Breast epithelium (tissue), 4 donors: Measurements from ENCODE around the gene S100A9. TPM values are rescaled to one million over a fixed set of nuclear protein-coding genes. Genes with fewer than 3 reads are reported as not detected.

Experiments
- DNase-seq, 2 donors: peaks; one replicate each; pipeline ENCODE4 v3.0.0-alpha.2; 2019; ENCODE audit warnings: low spot score in 2 of 2
- H3K27ac ChIP-seq, 2 donors: fragments of 200-600 bp; sonication (generic) in 1 of 2; one replicate each; pipeline ENCODE4 v1.5.1; 2016 to 2019; ENCODE audit warnings: mild to moderate bottlenecking in 1 of 2
- H3K27me3 ChIP-seq, 2 donors: fragments of 200-600 bp; sonication (generic) in 1 of 2; one replicate each; pipeline versions ENCODE4 v1.5.1 to v1.6.0; 2017 to 2019; ENCODE audit warnings: control low read depth in 1 of 2, mild to moderate bottlenecking in 1 of 2
- H3K36me3 ChIP-seq: fragments of 200-600 bp; one replicate; pipeline ENCODE4 v1.5.1; 2019
- H3K4me1 ChIP-seq, 2 donors: fragments of 200-600 bp; sonication (generic); one replicate each; pipeline ENCODE4 v1.5.1; 2016 to 2019; ENCODE audit warnings: control low read depth in 1 of 2
- H3K4me3 ChIP-seq, 3 donors: fragments of 200-600 bp; sonication (generic); 1 replicate in 2 of 3; 2 replicates in 1 of 3; pipeline ENCODE4 v1.5.1; 2016 to 2019; ENCODE audit warnings: mild to moderate bottlenecking in 3 of 3, moderate library complexity in 2 of 3
- H3K9me3 ChIP-seq, 2 donors: fragments of 200-600 bp; sonication (generic) in 1 of 2; one replicate each; pipeline ENCODE4 v1.5.1; 2016 to 2019; ENCODE audit warnings: control low read depth in 1 of 2
- CTCF ChIP-seq, 3 donors: fragments of 450-650 bp; IDR thresholded peaks; one replicate each; pipeline ENCODE4 v1.5.1; 2016 to 2017; ENCODE audit warnings: antibody characterized with exemption in 3 of 3, mild to moderate bottlenecking in 3 of 3, moderate library complexity in 3 of 3
- POLR2A ChIP-seq: fragments of 450-650 bp; IDR thresholded peaks from one replicate; pipeline ENCODE4 v1.6.1; 2016; ENCODE audit warnings: antibody characterized with exemption, mild to moderate bottlenecking, moderate library complexity
- POLR2AphosphoS5 ChIP-seq, 3 donors: sonication (generic); formaldehyde crosslinking; IDR thresholded peaks; one replicate each; pipeline ENCODE4 v1.6.1; 2017; ENCODE audit warnings: antibody characterized with exemption in 3 of 3
- intact Hi-C: fragments of 100-400 bp; cut with DNase I; formaldehyde crosslinking; loops from one replicate; pipeline ENCODE4 v1.15.1; 2023; ENCODE audit warnings: low total_unique reads
- total RNA-seq, 3 donors: library from RNA; depleted of rRNA; stranded (reverse); fragments of >200 nt; gene quantifications; one replicate each; pipeline ENCODE4 v1.1.0, GENCODE V29; 2016

Gene S100A9
- total RNA-seq, 3 donors from 2014 or later, result 90.3 to 329 (median 208) TPM

DNA sequence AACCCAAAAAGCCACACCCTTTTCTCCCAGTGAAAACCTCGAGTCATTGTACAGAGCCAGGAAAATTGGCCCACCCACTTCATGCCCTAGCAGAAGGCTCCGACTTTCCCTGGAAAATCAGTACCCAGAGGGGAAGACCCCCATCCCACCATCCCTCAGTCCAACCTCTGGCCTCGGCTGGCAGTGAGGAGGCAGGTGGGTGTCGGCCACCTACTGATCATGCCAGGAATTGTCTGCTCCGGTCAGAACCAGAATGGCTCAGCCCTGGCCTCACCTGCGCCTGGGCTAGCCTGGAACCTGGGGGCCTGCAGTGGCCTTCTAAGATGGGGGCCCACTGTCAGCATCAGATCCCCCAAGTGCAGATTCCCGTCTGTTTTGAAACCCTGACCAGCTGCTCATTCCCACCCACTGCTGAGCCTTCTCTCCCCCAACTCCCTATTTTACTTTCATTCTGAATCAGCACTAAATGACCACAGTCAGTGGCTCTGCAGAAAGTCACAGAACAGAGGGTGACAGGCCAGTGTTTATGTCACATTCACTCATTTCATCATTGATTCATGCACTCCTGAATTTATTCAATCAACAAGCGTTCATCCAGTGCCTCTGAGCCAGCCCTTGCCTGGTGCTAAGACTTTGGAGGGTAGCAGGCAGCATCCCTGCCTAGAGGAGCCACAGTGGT is 3.0 kb upstream of the S100A9 start:
- intact Hi-C loops, result no loop called here
- Histone ChIP-seq H3K27ac (no peak overlapping the region), H3K4me1 (peaks cover 0 to 9% of the 10 kb centered on the region in 2 donors), H3K27me3 (no peaks in the 10 kb centered on the region), H3K4me3 (no peak overlapping the region), H3K9me3 (no peaks in the 10 kb centered on the region), H3K36me3 (no peaks in the 10 kb centered on the region)
- DNase-seq, result peak in 1 of 2 donors; percentile 10
- TF ChIP-seq CTCF (IDR thresholded peaks at IDR 0.05) (no peak), POLR2AphosphoS5 (IDR thresholded peaks at IDR 0.05) (no peak), POLR2A (no peak)

DNA sequence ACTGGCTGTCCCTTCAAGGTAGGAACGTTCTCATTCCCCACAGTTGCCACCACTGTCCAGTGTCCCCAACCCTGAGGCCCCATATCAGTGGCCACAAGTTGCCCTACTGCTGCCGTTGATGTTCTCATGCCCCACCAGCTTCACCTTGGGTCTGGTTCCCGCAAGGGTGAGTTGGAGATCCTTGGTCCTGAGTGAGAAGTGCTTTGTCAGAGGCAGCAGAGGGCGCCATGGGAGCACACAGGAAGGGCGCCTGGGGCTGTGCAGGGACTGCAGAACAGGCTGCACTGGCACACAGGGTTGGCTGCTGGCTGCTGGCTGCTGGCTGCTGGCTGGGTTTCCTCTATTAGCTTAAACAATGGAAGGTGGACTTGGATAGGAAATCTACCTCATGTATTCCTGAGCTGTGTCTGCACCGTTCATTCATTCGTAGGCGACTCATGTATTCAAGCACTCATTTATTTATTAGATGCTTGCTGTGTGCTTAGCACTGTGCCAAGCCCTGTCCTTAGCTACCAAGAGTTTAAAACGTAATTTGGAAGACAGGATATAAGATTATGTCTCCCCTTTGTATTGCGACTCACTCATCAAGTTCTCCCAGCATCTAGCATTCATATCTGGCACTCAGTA is 2.1 kb upstream of the S100A9 start:
- peak in 1 of 2 donors; percentile 65 for DNase-seq
- intact Hi-C loops, result no loop called here
- Histone ChIP-seq H3K27ac (no peak overlapping the region), H3K4me1 (peaks cover 0 to 9% of the 10 kb centered on the region in 2 donors), H3K9me3 (no peaks in the 10 kb centered on the region), H3K4me3 (no peak overlapping the region), H3K27me3 (no peaks in the 10 kb centered on the region), H3K36me3 (no peaks in the 10 kb centered on the region)
- TF ChIP-seq POLR2A (no peak), CTCF (IDR thresholded peaks at IDR 0.05) (peak; percentile 23 to 53 (median 51))

DNA sequence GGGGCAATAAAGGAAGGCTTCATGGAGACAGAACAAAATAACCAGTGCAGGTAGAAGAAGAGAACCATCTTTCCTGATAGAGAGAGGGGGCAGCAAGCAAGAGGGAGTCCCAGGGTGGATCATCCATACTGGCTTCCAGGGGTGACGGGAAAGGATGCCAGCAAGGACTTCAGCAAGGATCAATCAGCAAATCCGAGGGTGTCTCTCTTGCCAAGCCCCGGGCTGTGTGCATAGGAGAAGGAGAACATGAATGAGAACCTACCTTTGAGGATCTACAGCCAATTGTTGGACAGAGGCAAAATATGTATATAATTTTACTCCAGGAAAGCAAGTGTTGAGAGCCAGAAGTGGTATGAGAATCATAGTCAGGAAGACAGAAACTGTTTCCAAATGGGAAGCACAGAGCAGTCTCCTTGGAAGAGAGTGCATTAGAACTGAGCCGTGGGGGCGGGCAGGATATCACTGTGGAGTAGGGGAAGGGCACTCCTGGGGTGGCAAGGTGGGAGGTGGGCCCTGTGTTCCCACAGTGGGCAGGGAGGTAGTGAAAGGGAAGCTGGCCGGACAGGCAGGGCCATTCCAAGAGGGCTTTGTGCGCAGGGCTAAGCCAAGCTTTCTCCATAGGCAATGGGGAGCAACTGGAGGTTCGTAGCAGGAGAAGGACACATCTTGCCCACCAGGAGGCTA is 1.1 kb upstream of the S100A9 start:
- Histone ChIP-seq H3K27me3 (no peaks in the 10 kb centered on the region), H3K9me3 (no peaks in the 10 kb centered on the region), H3K4me1 (peaks cover 0 to 9% of the 10 kb centered on the region in 2 donors), H3K27ac (peak overlapping the region; percentile 87 to 90), H3K36me3 (no peaks in the 10 kb centered on the region), H3K4me3 (no peak overlapping the region)
- intact Hi-C loops, result no loop called here
- TF ChIP-seq POLR2A (no peak), CTCF (IDR thresholded peaks at IDR 0.05) (no peak), POLR2AphosphoS5 (IDR thresholded peaks at IDR 0.05) (no peak)
- DNase-seq, result peak in 1 of 2 donors; percentile 14

DNA sequence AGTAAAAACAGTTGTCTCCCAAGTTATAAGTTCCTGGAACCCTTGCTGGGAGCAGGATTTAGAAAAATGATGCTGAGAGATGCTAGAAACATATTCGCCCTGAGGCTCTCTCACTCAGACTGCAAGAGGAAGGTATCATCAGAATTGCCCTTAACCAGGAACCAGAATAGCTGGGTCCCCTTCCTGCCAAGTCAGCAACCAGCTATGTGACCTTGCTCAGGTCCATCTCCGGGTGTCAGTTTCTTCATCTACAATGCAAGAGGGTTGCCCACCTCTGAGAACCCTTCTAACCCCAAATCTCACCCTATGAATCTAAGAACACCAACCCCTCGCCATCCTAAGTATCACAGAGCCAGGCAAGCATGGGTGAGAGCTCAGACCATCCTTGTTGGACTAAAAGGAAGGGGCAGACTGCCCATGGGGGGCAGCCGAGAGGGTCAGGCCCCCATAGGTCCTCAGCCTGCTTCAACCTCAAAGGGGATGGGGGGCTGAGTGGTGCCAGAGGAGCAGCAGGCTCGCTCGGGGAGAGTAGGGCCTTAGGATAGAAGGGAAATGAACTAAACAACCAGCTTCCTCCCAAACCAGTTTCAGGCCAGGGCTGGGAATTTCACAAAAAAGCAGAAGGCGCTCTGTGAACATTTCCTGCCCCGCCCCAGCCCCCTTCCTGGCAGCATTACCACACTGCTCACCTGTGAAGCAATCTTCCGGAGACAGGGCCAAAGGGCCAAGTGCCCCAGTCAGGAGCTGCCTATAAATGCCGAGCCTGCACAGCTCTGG is 390 bp upstream of the S100A9 start:
- peaks cover 0 to 9% of the 10 kb centered on the region in 2 donors for H3K4me1 ChIP-seq
- intact Hi-C loops, result no loop called here
- peak overlapping the region in 1 of 3 donors; percentile 10 for H3K4me3 ChIP-seq
- no peaks in the 10 kb centered on the region for H3K36me3 ChIP-seq
- H3K27ac ChIP-seq, result peak overlapping the region; percentile 87 to 90
- H3K27me3 ChIP-seq, result no peaks in the 10 kb centered on the region
- TF ChIP-seq POLR2A (no peak), POLR2AphosphoS5 (IDR thresholded peaks at IDR 0.05) (peak; percentile 34 to 63 (median 47))
- H3K9me3 ChIP-seq, result no peaks in the 10 kb centered on the region
- peak in 1 of 2 donors; percentile 73 for DNase-seq

DNA sequence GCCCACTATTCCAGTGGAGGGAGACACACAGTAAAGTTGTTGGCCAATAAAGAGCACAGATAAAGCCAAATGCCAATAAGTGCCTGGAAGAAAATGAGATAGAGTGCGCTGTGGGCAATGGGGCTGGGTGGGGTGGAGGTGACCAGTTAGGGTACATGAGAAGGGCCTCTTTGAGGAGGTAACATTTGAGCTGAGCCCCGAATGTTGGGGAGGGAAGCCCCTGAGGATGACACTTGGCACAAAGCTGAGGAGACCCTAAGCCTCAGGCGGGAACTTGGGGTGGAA is 979 bp downstream of the S100A9 start:
- no peaks in the 10 kb centered on the region for H3K36me3 ChIP-seq
- TF ChIP-seq POLR2AphosphoS5 (IDR thresholded peaks at IDR 0.05), result no peak
- no peak for TF ChIP-seq POLR2A
- no peak for TF ChIP-seq CTCF (IDR thresholded peaks at IDR 0.05)
- DNase-seq, result peak in 1 of 2 donors; percentile 10
- no peak overlapping the region for H3K27ac ChIP-seq
- peak overlapping the region in 1 of 3 donors; percentile 10 for H3K4me3 ChIP-seq
- intact Hi-C loops, result no loop called here
- H3K27me3 ChIP-seq, result no peaks in the 10 kb centered on the region
- H3K9me3 ChIP-seq, result no peaks in the 10 kb centered on the region
- H3K4me1 ChIP-seq, result peaks cover 0 to 9% of the 10 kb centered on the region in 2 donors
